Activated T-cell treated with anti-CD3 and anti-CD28 coated beads, Interleukin-2, amount 50 U/mL, for 72 hours (primary cell): Measurements from ENCODE around the gene PRKAG3. TPM values are rescaled to one million over a fixed set of nuclear protein-coding genes. Genes with fewer than 3 reads are reported as not detected.
"Not testable (repeated sequence)": the region's sequence is repeated elsewhere in the genome, so short reads cannot be mapped to it uniquely, and the experiment has no call there.

Source experiments
- ATAC-seq, 2 donors: fragments of 150-1000 bp; cut with Tn5 transposase; replicated peaks in 1 of 2; 2 replicates each; pipeline ENCODE4 v1.10.0; 2021; ENCODE audit warnings: moderate library complexity in 2 of 2, mild to moderate bottlenecking in 1 of 2
- DNase-seq, 2 donors: peaks; one replicate each; pipeline ENCODE4 v3.0.0; 2021 to 2022; ENCODE audit warnings: mixed read lengths in 1 of 2
- H3K27ac Mint-ChIP-seq: one replicate; pipeline ENCODE4 v1.8.0; 2022; ENCODE audit warnings: mild to moderate bottlenecking, moderate library complexity, mixed read lengths
- H3K27me3 Mint-ChIP-seq: one replicate; pipeline ENCODE4 v1.8.0; 2022; ENCODE audit warnings: low read depth, mixed read lengths
- H3K36me3 Mint-ChIP-seq, 2 donors: one replicate each; pipeline ENCODE4 v1.8.0; 2022; ENCODE audit warnings: mixed read lengths in 2 of 2, mild to moderate bottlenecking in 1 of 2; ENCODE audit not compliant: insufficient read depth in 2 of 2
- H3K4me1 Mint-ChIP-seq: one replicate; pipeline ENCODE4 v1.8.0; 2022; ENCODE audit warnings: low read depth, mixed read lengths
- H3K4me3 Mint-ChIP-seq, 2 donors: one replicate each; pipeline ENCODE4 v1.8.0; 2022; ENCODE audit warnings: mild to moderate bottlenecking in 2 of 2, mixed read lengths in 2 of 2, moderate library complexity in 2 of 2
- H3K9me3 Mint-ChIP-seq, 2 donors: one replicate each; pipeline ENCODE4 v1.8.0; 2022; ENCODE audit warnings: mixed read lengths in 2 of 2
- total RNA-seq, 2 donors: library from RNA; stranded (reverse); gene quantifications; one replicate each; pipeline ENCODE4 v1.2.3, GENCODE V29; 2022

Gene PRKAG3
- total RNA-seq, 2 donors from 2014 or later, result not detected

DNA sequence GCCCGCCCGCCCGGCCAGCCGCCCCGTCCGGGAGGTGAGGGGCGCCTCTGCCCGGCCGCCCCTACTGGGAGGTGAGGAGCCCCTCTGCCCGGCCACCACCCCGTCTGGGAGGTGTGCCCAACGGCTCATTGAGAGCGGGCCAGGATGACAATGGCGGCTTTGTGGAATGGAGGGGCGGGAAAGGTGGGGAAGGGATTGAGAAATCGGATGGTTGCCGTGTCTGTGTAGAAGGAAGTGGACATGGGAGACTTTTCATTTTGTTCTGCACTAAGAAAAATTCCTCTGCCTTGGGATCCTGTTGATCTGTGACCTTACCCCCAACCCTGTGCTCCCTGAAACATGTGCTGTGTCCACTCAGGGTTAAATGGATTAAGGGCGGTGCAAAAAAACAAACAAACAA is 15.4 kb upstream of the PRKAG3 start:
- not testable (repeated sequence) for ATAC-seq, H3K36me3 Mint-ChIP-seq, H3K27ac Mint-ChIP-seq, H3K4me1 Mint-ChIP-seq, H3K9me3 Mint-ChIP-seq, H3K4me3 Mint-ChIP-seq, DNase-seq
- peaks cover 20% of the 10 kb centered on the region for H3K27me3 Mint-ChIP-seq

DNA sequence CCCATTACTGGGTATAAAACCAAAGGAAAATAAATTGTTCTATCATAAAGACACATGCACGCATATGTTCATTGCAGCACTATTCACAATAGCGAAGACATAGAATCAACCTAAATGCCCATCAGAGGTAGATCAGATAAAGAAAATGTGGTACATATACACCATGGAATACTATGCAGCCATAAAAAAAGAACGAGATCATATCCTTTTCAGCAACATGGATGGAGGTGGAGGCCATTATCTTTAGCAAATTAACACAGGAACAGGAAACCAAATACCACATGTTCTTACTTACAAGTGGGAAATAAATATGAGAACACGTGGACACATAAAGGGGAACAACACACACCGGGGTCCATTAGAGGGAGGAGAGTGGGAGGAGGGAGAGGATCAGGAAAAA is 12.7 kb upstream of the PRKAG3 start:
- not testable (repeated sequence) for H3K4me1 Mint-ChIP-seq, H3K4me3 Mint-ChIP-seq, H3K27ac Mint-ChIP-seq, H3K9me3 Mint-ChIP-seq, DNase-seq, H3K36me3 Mint-ChIP-seq, ATAC-seq
- H3K27me3 Mint-ChIP-seq, result peaks cover 29% of the 10 kb centered on the region

DNA sequence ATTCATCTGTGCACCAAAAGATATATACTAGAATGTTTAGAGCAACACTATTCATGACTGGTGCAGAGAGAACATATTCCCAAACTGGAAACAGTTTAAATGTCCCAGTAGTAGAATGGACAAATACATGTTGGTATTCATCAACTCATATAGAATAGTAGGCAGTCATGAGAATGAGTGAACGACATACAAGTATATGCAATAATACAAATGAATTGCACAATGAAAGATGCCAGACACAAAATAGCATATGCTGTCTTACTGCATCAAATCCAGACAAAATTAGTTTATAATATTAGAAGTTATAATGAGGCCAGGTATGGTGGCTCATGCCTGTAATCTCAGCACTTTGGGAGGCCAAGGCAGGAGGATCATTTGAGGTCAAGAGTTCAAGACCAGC is 8.3 kb upstream of the PRKAG3 start:
- no peak for ATAC-seq
- H3K27me3 Mint-ChIP-seq, result peaks cover 37% of the 10 kb centered on the region
- DNase-seq, result no peak
- H3K4me3 Mint-ChIP-seq, result no peak overlapping the region
- H3K4me1 Mint-ChIP-seq, result no peaks in the 10 kb centered on the region
- H3K36me3 Mint-ChIP-seq, result peaks cover 0 to 2% of the 10 kb centered on the region in 2 donors
- peaks cover 3 to 4% of the 10 kb centered on the region in 2 donors for H3K9me3 Mint-ChIP-seq
- H3K27ac Mint-ChIP-seq, result no peak overlapping the region

DNA sequence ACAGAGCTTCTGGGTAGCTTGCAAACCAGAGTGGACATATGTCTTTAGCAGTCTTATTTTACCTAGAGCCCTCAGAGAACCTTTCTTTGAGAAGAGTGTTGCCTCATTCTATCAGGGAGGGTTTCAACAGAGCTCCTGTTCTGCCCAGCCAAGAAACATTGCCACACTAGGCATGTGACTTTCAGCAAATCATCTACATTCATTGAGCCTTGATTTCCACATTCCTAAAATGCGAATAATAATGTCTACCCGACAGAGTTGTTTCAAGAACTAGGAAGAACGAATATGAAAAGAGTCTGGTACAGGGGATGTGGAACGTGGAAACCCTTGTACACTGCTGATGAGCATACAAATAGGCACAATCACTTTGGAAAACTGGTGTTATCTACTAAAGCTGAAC is 7.8 kb upstream of the PRKAG3 start:
- Mint-ChIP-seq H3K4me3 (no peak overlapping the region), H3K27ac (no peak overlapping the region), H3K36me3 (peaks cover 0 to 2% of the 10 kb centered on the region in 2 donors), H3K27me3 (peaks cover 35% of the 10 kb centered on the region), H3K9me3 (peaks cover 3 to 4% of the 10 kb centered on the region in 2 donors), H3K4me1 (no peaks in the 10 kb centered on the region)
- ATAC-seq (no peak), DNase-seq (no peak)

DNA sequence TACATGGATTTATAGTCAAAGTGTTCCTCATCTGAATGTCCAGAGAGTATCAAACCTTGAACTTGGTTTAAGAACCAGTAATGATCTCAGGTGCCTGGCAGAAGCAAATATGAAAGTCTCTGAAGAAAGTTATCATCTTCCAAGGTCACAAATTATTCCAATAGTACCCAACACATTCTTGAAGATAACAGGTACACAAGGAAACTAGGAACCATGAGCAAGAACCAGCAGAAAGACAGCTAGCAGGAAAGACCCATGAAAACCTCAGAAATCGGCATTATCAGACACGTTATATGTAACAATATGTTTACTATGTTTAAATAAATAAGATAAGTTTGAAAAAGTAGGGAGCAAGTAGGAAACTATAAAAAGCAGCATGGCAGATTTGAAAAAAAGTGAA is 5.9 kb upstream of the PRKAG3 start:
- H3K36me3 Mint-ChIP-seq, result peaks cover 0 to 2% of the 10 kb centered on the region in 2 donors
- no peak overlapping the region for H3K4me3 Mint-ChIP-seq
- DNase-seq (no peak), ATAC-seq (no peak)
- no peak overlapping the region for H3K27ac Mint-ChIP-seq
- peaks cover 37% of the 10 kb centered on the region for H3K27me3 Mint-ChIP-seq
- H3K4me1 Mint-ChIP-seq, result no peaks in the 10 kb centered on the region
- peaks cover 0 to 4% of the 10 kb centered on the region in 2 donors for H3K9me3 Mint-ChIP-seq

DNA sequence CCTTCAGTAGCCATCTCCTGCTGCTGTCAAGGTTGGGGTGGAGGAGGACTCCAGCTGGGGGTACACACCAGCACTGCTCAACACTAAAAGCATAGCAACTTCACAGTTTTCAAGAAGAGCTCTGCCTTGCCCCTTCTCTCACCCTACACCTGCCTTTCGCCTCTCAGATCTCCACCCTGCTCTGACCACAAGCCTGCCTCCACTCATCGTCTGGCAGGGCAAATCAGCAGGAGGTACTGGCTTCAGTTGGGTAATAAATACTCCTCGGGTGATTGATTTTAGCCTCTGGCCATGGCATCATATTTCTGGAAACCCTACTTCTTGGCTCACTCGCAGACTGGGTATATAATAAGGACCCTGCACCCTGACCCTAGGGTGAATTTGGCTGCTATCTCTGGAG is 3.1 kb upstream of the PRKAG3 start:
- Mint-ChIP-seq H3K9me3 (peaks cover 0 to 4% of the 10 kb centered on the region in 2 donors), H3K27me3 (peaks cover 43% of the 10 kb centered on the region), H3K36me3 (peaks cover 0 to 2% of the 10 kb centered on the region in 2 donors), H3K4me1 (no peaks in the 10 kb centered on the region), H3K4me3 (no peak overlapping the region), H3K27ac (no peak overlapping the region)
- no peak for ATAC-seq
- no peak for DNase-seq

DNA sequence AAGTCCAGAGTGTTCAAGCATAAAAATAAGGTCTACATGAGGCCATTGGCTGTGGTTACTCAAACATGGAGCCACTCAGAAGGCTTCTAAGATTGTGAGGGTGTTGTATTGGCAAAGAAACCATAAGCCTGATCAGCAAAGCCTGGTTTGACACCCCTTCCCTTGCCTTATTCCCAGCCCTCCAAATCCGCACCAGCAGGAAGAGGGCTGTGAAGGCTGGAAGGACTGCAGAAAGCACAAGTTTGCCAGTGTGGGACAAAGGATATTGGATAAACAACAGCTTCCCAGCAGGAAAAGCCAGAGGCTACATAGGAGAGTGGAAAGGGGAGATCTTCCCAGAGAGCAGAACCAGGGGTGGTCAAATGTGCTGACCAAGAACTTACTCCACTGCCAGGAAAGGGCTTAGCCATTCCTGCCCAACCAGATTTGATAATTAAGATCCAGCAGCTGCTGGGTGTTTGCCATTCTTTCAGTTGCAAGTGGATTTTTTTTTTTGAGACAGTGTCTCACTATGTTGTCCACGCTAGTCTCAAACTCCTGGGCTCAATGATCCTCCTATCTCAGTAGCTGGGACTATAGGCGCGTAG is 1.5 kb upstream of the PRKAG3 start:
- H3K9me3 Mint-ChIP-seq, result peaks cover 0 to 4% of the 10 kb centered on the region in 2 donors
- peaks cover 0 to 2% of the 10 kb centered on the region in 2 donors for H3K36me3 Mint-ChIP-seq
- ATAC-seq (no peak), DNase-seq (no peak)
- H3K27ac Mint-ChIP-seq, result no peak overlapping the region
- H3K4me1 Mint-ChIP-seq, result no peaks in the 10 kb centered on the region
- no peak overlapping the region for H3K4me3 Mint-ChIP-seq
- H3K27me3 Mint-ChIP-seq, result peaks cover 31% of the 10 kb centered on the region

DNA sequence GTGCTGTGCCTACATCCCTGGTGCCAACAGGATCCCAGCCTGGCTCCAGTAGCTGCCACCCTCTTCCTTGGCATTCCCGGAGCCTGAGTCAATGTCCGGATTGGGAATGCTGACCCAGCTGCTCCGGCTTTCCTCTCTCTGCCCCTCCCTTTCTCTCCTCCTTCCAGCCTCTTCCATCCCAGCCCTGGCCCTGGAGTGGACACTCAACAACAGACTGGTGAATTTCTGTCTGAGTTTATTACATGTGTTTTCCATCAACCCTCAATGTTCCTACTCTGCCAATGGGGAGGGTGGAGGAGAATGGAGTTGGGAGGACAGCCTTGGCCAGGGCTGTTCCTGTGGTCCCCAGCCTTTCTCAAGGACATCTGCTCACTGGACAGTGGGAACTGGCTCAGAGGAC is 917 bp upstream of the PRKAG3 start:
- peaks cover 31% of the 10 kb centered on the region for H3K27me3 Mint-ChIP-seq
- DNase-seq (no peak), ATAC-seq (no peak)
- peaks cover 0 to 2% of the 10 kb centered on the region in 2 donors for H3K36me3 Mint-ChIP-seq
- H3K4me3 Mint-ChIP-seq, result no peak overlapping the region
- no peaks in the 10 kb centered on the region for H3K4me1 Mint-ChIP-seq
- no peak overlapping the region for H3K27ac Mint-ChIP-seq
- peaks cover 0 to 4% of the 10 kb centered on the region in 2 donors for H3K9me3 Mint-ChIP-seq

DNA sequence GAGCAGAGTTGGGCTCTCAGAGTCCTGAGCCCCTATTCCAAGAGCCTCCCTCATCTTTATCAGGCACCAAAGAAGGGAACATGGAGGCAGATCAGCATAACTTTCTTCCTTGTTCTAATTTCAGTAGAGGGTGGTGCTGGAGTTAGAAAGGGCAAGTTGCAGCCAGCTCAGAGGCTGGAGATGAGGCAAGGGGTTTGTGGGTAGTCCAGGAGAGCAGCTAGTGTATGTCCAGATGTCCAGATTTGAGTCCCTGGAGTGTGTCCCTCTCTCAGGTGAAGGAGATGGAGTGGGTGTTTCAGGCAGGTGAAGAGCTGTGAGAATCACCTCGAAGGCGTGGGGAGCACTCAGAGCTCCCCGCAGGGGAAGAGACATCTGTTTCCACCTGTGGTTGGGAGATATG is 478 bp upstream of the PRKAG3 start:
- Mint-ChIP-seq H3K9me3 (peaks cover 0 to under 1% of the 10 kb centered on the region in 2 donors), H3K4me3 (no peak overlapping the region), H3K27me3 (peaks cover 31% of the 10 kb centered on the region), H3K36me3 (no peaks in the 10 kb centered on the region), H3K27ac (no peak overlapping the region), H3K4me1 (no peaks in the 10 kb centered on the region)
- DNase-seq (no peak), ATAC-seq (no peak)

DNA sequence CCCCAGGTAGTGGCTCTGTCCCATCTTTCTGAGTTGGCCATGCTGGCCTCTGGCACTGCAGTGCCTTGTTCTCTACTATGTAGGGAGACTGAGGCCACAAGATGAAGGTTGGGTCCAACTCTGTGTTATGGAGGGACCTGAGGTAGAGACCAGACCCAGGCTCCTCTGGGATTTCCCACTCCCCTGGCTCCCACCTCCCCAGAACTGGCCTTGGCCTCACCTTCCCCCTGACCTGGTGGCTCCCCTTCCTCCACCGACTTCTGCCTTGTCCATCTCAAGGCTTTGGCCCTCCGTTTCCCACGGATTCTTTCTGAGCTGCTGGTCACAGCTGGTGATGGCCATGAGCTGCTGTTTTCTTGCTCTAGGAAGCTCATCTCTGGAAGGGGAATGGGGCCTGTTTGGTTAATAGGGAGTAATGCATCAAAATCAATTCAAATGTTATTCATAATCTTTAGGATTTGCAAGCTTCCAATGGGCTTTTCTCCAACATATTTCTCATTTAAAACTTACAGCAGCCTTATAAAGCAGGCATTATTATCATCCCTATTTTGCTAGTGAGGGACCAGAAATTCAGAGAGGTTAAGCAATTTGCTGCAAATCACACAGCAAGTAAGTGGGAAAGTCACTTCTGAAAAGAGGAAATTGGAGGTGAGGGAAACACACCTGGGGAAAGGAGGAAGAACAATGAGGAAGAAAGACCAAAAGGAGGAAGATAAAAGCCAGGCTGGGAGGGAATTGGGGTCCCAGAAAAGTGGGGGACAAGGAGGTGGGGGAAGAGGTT is 887 bp downstream of the PRKAG3 start:
- DNase-seq, result no peak
- Mint-ChIP-seq H3K36me3 (no peaks in the 10 kb centered on the region), H3K27ac (no peak overlapping the region), H3K9me3 (no peaks in the 10 kb centered on the region), H3K27me3 (peaks cover 31% of the 10 kb centered on the region), H3K4me1 (no peaks in the 10 kb centered on the region), H3K4me3 (no peak overlapping the region)
- ATAC-seq, result no peak

DNA sequence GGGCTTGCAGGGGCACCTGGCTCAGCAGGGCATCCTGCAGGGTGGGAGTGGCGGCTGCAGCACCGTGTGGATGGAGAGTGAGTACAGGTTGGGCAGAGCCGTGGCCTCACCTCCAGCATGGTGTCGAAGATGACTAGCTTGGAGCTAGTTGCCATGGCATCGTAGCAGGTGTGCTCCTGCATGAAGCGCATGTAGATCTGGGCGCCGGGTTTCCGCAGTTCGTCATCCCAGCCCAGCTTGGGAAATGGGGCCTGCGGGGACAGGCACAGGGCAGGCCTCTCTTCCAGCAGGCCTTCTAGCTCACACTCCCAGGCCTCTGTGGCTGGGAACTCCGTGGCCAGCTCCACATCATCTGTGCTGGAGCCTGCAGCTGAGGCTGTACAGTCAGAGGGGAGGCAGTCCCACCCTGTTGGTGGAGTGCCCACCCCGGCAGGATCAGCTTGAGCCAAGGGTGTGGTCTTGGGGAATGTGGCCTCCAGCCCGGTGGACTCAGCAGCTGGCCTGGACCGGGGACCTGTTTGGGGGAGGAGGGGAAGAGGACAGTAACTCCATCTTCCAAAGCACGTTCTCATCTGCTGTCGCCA is 1.6 kb downstream of the PRKAG3 start:
- Mint-ChIP-seq H3K36me3 (no peaks in the 10 kb centered on the region), H3K27ac (no peak overlapping the region), H3K4me3 (no peak overlapping the region), H3K27me3 (peaks cover 31% of the 10 kb centered on the region), H3K9me3 (no peaks in the 10 kb centered on the region), H3K4me1 (no peaks in the 10 kb centered on the region)
- no peak for ATAC-seq
- DNase-seq, result no peak

DNA sequence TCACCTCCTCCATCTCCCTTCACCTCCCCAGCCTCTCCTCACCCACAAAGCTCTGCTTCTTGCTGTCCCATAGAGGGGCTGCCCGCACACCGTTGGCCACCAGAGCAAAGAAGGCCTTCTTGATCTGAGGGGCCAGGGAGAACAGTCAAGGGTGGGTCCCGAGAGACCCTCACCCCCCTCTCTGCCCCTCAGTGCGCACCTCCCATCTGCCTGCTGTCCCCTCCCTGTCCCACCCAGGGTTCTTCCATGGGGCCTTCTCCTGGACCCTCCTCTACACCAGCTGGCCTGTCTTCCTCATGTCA is 3.2 kb downstream of the PRKAG3 start:
- DNase-seq, result no peak
- Mint-ChIP-seq H3K36me3 (no peaks in the 10 kb centered on the region), H3K4me1 (no peaks in the 10 kb centered on the region), H3K27me3 (peaks cover 28% of the 10 kb centered on the region), H3K4me3 (no peak overlapping the region), H3K9me3 (no peaks in the 10 kb centered on the region), H3K27ac (no peak overlapping the region)
- ATAC-seq, result no peak

DNA sequence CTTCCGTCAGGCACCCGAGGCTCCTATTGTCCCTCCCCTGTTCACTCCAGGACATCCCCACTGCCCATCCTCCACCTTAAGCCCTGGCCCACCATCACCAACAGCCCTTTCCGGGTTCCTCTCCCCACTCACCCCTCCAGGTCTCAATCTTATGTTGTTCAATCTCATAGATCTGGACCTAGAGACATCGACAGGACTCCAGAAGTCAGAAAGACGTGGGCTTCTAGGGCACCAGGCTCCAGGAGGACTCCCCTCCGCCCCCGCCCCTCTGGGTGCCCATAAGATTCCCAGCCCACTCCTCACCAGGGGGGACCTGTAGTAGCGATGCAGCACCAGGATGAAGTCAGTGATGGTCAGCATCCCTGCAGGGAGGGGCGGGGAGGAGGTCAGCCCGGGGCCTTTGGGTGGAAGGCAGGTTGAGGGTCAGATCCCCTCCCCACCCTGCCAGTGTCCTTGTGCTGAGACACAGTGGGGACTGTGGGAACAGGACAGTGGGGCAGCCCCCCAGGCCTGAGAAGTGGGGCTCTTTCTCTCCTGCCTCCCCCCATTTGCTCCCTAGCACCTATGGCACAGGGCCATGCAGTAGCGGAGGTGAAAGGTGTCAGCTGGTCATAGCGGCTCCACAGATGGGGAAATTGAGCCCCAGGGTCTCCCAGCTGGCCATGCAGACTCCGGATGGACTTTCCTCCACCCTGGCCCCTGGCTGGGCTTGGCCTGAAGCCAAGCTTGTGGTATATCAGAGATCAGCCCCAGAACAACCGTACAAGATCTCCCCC is 3.7 kb downstream of the PRKAG3 start:
- Mint-ChIP-seq H3K27me3 (peaks cover 23% of the 10 kb centered on the region), H3K4me3 (no peak overlapping the region), H3K9me3 (no peaks in the 10 kb centered on the region), H3K36me3 (no peaks in the 10 kb centered on the region), H3K4me1 (no peaks in the 10 kb centered on the region), H3K27ac (no peak overlapping the region)
- DNase-seq (no peak), ATAC-seq (no peak)
